HG02973 (cell line): ENCODE data around the gene PEX10.
"Not testable (repeated sequence)": the region's sequence is repeated elsewhere in the genome, so short reads cannot be mapped to it uniquely, and the experiment has no call there.

Experiments used
- ATAC-seq: cut with Tn5 transposase; IDR thresholded peaks from one replicate; pipeline ENCODE4 v1.9.1; 2021; ENCODE audit warnings: moderate library complexity; ENCODE audit not compliant: unreplicated experiment

PEX10 gene

GRCh38 chr1:2412395-2412772, at the start of gene PEX10:
Gene PEX10, minus strand, starts transcription at chr1:2412564. Its CDS starts 62 bp downstream, at chr1:2412502.
- ATAC-seq, result peak; percentile 77

DNA sequence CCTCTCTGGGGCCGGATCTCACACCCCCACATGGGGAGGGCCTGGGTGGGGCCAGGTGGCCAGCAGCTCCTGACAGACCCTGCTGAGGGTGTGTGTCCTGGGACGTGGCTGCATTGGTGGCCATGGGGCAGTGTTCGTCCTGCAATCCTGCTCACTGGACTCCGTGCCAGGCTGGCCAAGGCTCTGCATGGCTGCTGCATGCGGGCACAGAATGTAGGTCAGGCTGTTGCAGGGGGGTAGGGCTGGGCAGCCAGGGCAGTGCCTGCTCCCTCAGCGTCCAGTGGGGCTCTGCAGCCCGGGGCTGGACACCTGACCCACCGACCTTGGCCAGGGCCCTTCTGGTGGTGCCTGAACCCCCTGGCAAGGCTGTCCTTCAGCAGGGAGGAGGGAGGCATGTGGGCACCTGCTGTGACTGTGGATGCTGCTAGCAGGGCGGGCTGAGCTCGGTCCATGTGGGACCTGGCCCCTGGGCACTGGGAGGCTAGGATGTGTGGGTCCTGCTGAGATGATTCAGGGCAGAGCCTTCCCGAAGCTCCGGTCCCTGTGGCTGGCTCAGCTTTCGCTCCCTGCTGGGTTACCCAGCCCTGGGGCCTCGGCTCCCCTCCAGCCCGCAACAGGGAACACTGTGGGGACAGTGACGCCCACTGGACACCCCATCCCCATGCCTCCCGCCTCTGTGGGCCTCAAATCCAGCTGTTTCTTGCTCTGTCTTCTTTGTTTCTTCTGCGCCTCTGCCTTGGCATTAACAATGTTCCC, 48.8 kb upstream of the PEX10 start:
- ATAC-seq, result no peak

- ATAC-seq, result no peak
Observed at GRCh38 chr1:2460203-2460602, 47.8 kb upstream of the PEX10 start.

- no peak for ATAC-seq
Observed at GRCh38 chr1:2459757-2460156, 47.4 kb upstream of the PEX10 start.

GRCh38 chr1:2459102-2459753, 46.9 kb upstream of the PEX10 start:
- not testable (repeated sequence) for ATAC-seq

DNA sequence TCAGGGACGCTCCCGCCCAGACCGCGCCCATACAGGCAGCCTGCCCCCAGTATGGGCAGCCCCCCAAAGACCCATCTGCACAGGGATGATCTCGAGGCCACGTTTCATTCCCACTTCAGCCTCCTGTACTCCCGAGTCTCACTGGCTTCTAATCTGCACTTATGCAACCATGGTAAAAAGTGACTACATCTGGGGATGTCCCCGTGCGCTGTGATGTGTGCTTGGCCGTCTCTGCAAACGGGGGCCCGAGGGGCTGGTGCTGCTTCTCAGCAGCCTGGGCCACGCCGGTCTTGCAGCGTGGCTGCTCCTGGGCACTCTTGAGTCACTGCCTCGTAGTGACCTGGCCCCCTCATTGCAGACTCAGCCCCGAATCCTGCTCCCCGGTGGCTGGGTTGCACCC, 46.3 kb upstream of the PEX10 start:
- ATAC-seq, result no peak

DNA sequence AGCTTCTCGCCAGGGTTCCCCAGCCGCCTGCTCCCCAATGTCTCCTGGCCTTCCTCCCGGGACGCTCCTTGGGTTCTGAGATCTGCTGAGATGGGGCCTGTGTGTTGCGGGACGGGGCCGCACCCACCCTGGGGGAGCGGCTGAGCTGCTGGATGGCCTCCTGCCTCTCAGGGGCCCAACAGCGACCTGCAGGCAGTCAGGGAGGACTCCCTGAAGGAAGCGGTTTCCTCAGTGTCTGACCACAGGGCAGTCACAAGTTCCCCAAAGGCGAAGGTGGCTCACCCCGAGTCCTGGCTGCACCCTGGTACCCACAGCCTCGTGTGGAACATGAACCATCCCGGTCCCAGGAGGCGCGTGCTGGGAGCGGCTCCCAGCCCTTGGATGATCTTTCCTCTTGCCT, 45.1 kb upstream of the PEX10 start:
- no peak for ATAC-seq

GRCh38 chr1:2455757-2456156, 43.4 kb upstream of the PEX10 start:
- ATAC-seq, result no peak

GRCh38 chr1:2454227-2454626, 41.9 kb upstream of the PEX10 start:
- ATAC-seq, result no peak

DNA sequence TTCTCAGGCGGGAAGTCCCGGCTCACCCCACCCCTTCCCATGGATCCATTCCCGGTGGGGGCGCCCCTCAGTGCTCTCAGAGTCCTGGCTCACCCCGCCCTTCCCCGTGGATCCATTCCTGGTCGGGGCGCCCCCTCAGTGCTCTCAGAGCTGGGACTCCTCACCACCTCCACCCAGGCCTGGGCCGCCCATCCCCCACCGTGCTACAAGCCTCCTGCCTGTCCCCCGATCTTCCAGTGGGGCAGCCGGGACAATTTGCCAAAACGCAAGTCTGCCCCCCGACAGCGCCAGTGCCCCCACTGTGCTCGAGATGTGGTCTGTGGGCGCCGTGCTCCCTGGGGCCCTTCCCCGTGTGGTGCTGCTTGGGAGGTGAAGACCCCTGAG, 40.6 kb upstream of the PEX10 start:
- no peak for ATAC-seq

GRCh38 chr1:2452201-2452931, 40.0 kb upstream of the PEX10 start:
- no peak for ATAC-seq

- ATAC-seq, result no peak
Observed at GRCh38 chr1:2451741-2452140, 39.4 kb upstream of the PEX10 start.

- ATAC-seq, result no peak
Observed at GRCh38 chr1:2449636-2450454, 37.5 kb upstream of the PEX10 start.

GRCh38 chr1:2448098-2448445, 35.7 kb upstream of the PEX10 start:
- ATAC-seq, result no peak

GRCh38 chr1:2447276-2448097, 35.1 kb upstream of the PEX10 start:
- ATAC-seq, result no peak

GRCh38 chr1:2446861-2447260, 34.5 kb upstream of the PEX10 start:
- ATAC-seq, result no peak

- no peak for ATAC-seq
Observed at GRCh38 chr1:2446394-2446793, 34.0 kb upstream of the PEX10 start.

DNA sequence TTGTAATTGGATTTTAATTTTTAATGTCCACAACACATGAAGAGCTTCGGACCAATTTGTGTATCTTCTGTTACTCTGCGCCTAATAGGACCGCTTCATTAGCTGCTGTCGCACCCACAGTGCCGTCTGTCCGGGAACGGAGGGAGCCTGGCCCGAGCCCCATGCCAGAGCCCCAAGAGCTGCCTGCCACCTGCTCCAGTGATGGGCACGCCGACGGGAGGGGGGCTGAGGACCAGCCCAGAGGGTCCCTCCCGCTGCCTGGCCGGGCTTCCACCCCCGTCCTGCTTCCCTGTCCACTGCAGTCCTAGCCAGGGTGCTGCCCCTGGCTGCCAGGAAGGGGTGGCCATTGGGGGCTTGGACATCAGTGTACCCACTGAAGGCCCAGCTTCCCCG, 33.5 kb upstream of the PEX10 start:
- ATAC-seq, result no peak

GRCh38 chr1:2445162-2445822, 32.9 kb upstream of the PEX10 start:
- no peak for ATAC-seq

DNA sequence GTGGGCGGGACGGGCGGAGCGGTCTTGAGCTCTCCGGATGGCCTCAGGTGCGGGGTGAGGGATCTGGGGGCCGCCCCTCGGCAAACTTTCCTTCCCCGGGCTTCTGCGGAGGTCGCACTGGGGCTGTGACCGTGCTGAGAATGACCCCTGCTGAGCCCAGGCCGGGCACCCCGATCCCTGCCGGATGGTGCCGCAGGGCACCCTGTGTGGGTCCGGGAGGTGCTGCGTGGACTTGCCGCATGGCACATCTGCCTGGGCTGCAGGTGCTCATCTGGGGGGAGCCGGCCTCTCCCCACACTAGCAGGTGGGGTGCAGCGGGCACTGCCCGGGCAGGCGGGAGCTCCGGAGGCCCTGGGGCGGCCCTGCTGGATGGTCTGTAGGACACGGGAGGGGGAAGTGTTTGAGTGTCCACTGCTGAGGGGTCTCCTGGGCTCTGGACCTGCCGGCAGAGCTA, 31.8 kb upstream of the PEX10 start:
- no peak for ATAC-seq
